Panc1 (cell line): Measurements from ENCODE around the gene GPSM1. TPM values are rescaled to one million over a fixed set of nuclear protein-coding genes. Genes with fewer than 3 reads are reported as not detected.

Experiments
- ATAC-seq: fragments of 200-7000 bp; cut with Tn5 transposase; 2 replicates; pipeline ENCODE4 v1.9.1; 2020; ENCODE audit warnings: mild to moderate bottlenecking, moderate library complexity
- BruUV-seq: library from RNA; stranded (reverse); fragments of 400-500 nt; replicated peaks from 2 replicates; lab custom pipeline; 2021; lab: Mats Ljungman, UMichigan
- CTCF ChIA-PET: fragments of 300-600 bp; sonication (Branson Sonifier 250); formaldehyde crosslinking; loops from one replicate; lab custom pipeline; 2022; ENCODE audit warnings: antibody characterized with exemption; lab: Charles Lee
- POLR2A ChIA-PET: fragments of 300-600 bp; sonication (Branson Sonifier 250); formaldehyde crosslinking; loops from one replicate; lab custom pipeline; 2022; ENCODE audit warnings: antibody characterized with exemption; lab: Charles Lee
- DNase-seq: peaks from one replicate; pipeline ENCODE4 v3.0.0-alpha.2; 2010; ENCODE audit warnings: low read depth, low spot score
- H3K27ac ChIP-seq: 2 replicates; pipeline ENCODE4 v1.5.1; 2011; ENCODE audit warnings: mild to moderate bottlenecking, low read length, inconsistent platforms
- H3K27me3 ChIP-seq: fragments of 200-500 bp; sonication (Bioruptor generic); 2 replicates; pipeline ENCODE4 v1.6.0; 2014; ENCODE audit warnings: low read length, inconsistent platforms; ENCODE audit not compliant: control insufficient read depth, insufficient read depth
- H3K36me3 ChIP-seq: fragments of 200-500 bp; sonication (Bioruptor generic); 2 replicates; pipeline ENCODE4 v1.5.1; 2014; ENCODE audit warnings: inconsistent platforms, mild to moderate bottlenecking, low read length, moderate library complexity; ENCODE audit not compliant: control insufficient read depth, insufficient read depth
- H3K4me1 ChIP-seq: 2 replicates; pipeline ENCODE4 v1.5.1; 2011; ENCODE audit warnings: inconsistent platforms, mild to moderate bottlenecking, low read length, moderate library complexity; ENCODE audit not compliant: control insufficient read depth, insufficient read depth
- H3K4me3 ChIP-seq, 2 experiments: 2 replicates each; pipeline ENCODE4 v1.5.1; 2011 to 2012; ENCODE audit warnings: low read depth in 2 of 2, low read length in 2 of 2, mild to moderate bottlenecking in 2 of 2, inconsistent platforms in 1 of 2, moderate library complexity in 1 of 2
- H3K9me3 ChIP-seq: fragments of 200-500 bp; sonication (Bioruptor generic); 2 replicates; pipeline ENCODE4 v1.5.1; 2014; ENCODE audit warnings: low read depth, mild to moderate bottlenecking, inconsistent platforms, low read length, moderate library complexity; ENCODE audit not compliant: control insufficient read depth, insufficient read depth
- CTCF ChIP-seq: fragments of 450-650 bp; IDR thresholded peaks from 2 replicates; pipeline ENCODE4 v1.5.1; 2017; ENCODE audit warnings: mild to moderate bottlenecking
- POLR2AphosphoS5 ChIP-seq: IDR thresholded peaks from 2 replicates; pipeline ENCODE4 v1.6.1; 2012; ENCODE audit warnings: mild to moderate bottlenecking, low read depth, low read length, moderate library complexity
- REST ChIP-seq, 2 experiments: IDR thresholded peaks; 2 replicates each; pipeline ENCODE4 v1.6.1; 2011 to 2012; ENCODE audit warnings: low read depth in 2 of 2, control low read depth in 1 of 2, low read length in 1 of 2, mild to moderate bottlenecking in 1 of 2, moderate library complexity in 1 of 2; ENCODE audit not compliant: insufficient read depth in 1 of 2
- SIN3A ChIP-seq: IDR thresholded peaks from 2 replicates; pipeline ENCODE4 v1.6.1; 2012; ENCODE audit warnings: low read depth, mild to moderate bottlenecking, low read length, moderate library complexity, borderline replicate concordance; ENCODE audit not compliant: insufficient read depth
- TCF7L2 ChIP-seq: IDR thresholded peaks from 2 replicates; pipeline ENCODE4 v1.6.1; 2011; ENCODE audit warnings: mild to moderate bottlenecking, low read depth, low read length, inconsistent platforms
- in situ Hi-C: cut with HindIII; loops from 2 replicates; pipeline ENCODE4 v1.10.0; 2016; ENCODE audit warnings: low sequenced_read_pairs, low pct_unique_long_range_greater_than_20kb
- intact Hi-C: fragments of 100-400 bp; cut with micrococcal nuclease; formaldehyde crosslinking; loops from one replicate; pipeline ENCODE4 v1.10.0; 2022; ENCODE audit not compliant: unreplicated experiment
- total RNA-seq: library from RNA; stranded (reverse); gene quantifications from one replicate; pipeline ENCODE4 v1.2.1, GENCODE V29; 2021; ENCODE audit not compliant: unreplicated experiment

GPSM1 gene
- total RNA-seq, 1 experiment from 2014 or later: 14.2 TPM

GRCh38 chr9:136304456-136304855, 22.9 kb upstream of the GPSM1 start:
- Histone ChIP-seq H3K4me3 (no peak overlapping the region), H3K4me1 (no peaks in the 10 kb centered on the region), H3K27ac (no peak overlapping the region), H3K27me3 (no peaks in the 10 kb centered on the region), H3K9me3 (no peaks in the 10 kb centered on the region), H3K36me3 (no peaks in the 10 kb centered on the region)
- TF ChIP-seq CTCF: no peak
- TF ChIP-seq TCF7L2: no peak
- no peak for TF ChIP-seq REST (IDR thresholded peaks at IDR 0.05; ENCODE audit: insufficient read depth in 1 of 2, low read depth in 2 of 2, low read length in 1 of 2)
- TF ChIP-seq POLR2AphosphoS5: no peak
- TF ChIP-seq SIN3A: no peak
- no peak for DNase-seq
- POLR2A ChIA-PET: no interaction called here
- intact Hi-C loops: no loop called here
- CTCF ChIA-PET: no interaction called here
- BruUV-seq: no TSS peak
- in situ Hi-C loops: no loop called here
- ATAC-seq: no peak

- ChIA-PET POLR2A (no interaction called here), CTCF (no interaction called here)
- in situ Hi-C loops: no loop called here
- no peak overlapping the region for H3K4me3 ChIP-seq
- intact Hi-C loops: no loop called here
- TF ChIP-seq SIN3A (no peak), POLR2AphosphoS5 (no peak), REST (IDR thresholded peaks at IDR 0.05; ENCODE audit: insufficient read depth in 1 of 2, low read depth in 2 of 2, low read length in 1 of 2) (no peak), TCF7L2 (no peak), CTCF (no peak)
- ATAC-seq (0 out of 2 replicates have a peak, but pooled peaks have one; percentile 28), DNase-seq (no peak)
- no peaks in the 10 kb centered on the region for H3K4me1 ChIP-seq
- BruUV-seq: no TSS peak
- H3K9me3 ChIP-seq: no peaks in the 10 kb centered on the region
- H3K36me3 ChIP-seq: no peaks in the 10 kb centered on the region
- no peaks in the 10 kb centered on the region for H3K27me3 ChIP-seq
- H3K27ac ChIP-seq: no peak overlapping the region
These were observed 22.4 kb upstream of the GPSM1 start for GRCh38 chr9:136304981-136305380.
